AG04450 (cell line): ENCODE results near the gene GPR160. TPM values are rescaled to one million over a fixed set of nuclear protein-coding genes. Genes with fewer than 3 reads are reported as not detected.

Experiments used
- CTCF ChIA-PET: fragments of 300-600, 350-600 bp; formaldehyde crosslinking; extraction: SDS; loops from one replicate; lab custom pipeline; 2022; ENCODE audit warnings: antibody characterized with exemption, inconsistent platforms; lab: Charles Lee
- POLR2A ChIA-PET: fragments of 350-600 bp; formaldehyde crosslinking; extraction: SDS; loops from one replicate; lab custom pipeline; 2021; ENCODE audit warnings: antibody characterized with exemption, inconsistent platforms; lab: Yijun Ruan, JAX
- DNase-seq: peaks from one replicate; pipeline ENCODE4 v3.0.0-alpha.2; 2011; ENCODE audit warnings: low read depth, low spot score
- H3K27ac ChIP-seq: one replicate; pipeline ENCODE4 v1.5.1; 2012; ENCODE audit warnings: low read depth, low read length, control low read depth
- H3K27me3 ChIP-seq: one replicate; pipeline ENCODE4 v1.6.0; 2012; ENCODE audit warnings: low read length; ENCODE audit not compliant: control insufficient read depth, insufficient read depth
- H3K4me3 ChIP-seq: 2 replicates; pipeline ENCODE4 v1.5.1; 2011; ENCODE audit warnings: mild to moderate bottlenecking, low read depth, low read length, control low read depth
- H3K9me3 ChIP-seq: 2 replicates; pipeline ENCODE4 v1.5.1; 2012; ENCODE audit warnings: low read length; ENCODE audit not compliant: control insufficient read depth, insufficient read depth
- polyA plus RNA-seq: library from polyadenylated mRNA; depleted of rRNA; stranded (reverse); fragments of >200 nt; gene quantifications from 2 replicates; pipeline ENCODE4 v1.2.3, GENCODE V29; 2011
- TF ChIP-seq, protein P1 (sequence below): IDR thresholded peaks from 2 replicates; pipeline ENCODE4 v1.5.1; 2011; ENCODE audit warnings: low read depth, low read length, control low read depth, inconsistent platforms

GPR160 gene
- polyA plus RNA-seq, 1 experiment: 0.27 TPM

GRCh38 chr3:170055209-170055608, 17.4 kb downstream of the GPR160 start:
- CTCF ChIA-PET: interaction anchor here (0.8 kb wide), 1 partner anchor 22 kb away, joined by 4 read pairs; no protein-coding TSS in a partner anchor
- TF ChIP-seq, protein P1, sequence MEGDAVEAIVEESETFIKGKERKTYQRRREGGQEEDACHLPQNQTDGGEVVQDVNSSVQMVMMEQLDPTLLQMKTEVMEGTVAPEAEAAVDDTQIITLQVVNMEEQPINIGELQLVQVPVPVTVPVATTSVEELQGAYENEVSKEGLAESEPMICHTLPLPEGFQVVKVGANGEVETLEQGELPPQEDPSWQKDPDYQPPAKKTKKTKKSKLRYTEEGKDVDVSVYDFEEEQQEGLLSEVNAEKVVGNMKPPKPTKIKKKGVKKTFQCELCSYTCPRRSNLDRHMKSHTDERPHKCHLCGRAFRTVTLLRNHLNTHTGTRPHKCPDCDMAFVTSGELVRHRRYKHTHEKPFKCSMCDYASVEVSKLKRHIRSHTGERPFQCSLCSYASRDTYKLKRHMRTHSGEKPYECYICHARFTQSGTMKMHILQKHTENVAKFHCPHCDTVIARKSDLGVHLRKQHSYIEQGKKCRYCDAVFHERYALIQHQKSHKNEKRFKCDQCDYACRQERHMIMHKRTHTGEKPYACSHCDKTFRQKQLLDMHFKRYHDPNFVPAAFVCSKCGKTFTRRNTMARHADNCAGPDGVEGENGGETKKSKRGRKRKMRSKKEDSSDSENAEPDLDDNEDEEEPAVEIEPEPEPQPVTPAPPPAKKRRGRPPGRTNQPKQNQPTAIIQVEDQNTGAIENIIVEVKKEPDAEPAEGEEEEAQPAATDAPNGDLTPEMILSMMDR: no peak
- DNase-seq: no peak
- Histone ChIP-seq H3K27ac (no peak overlapping the region), H3K9me3 (no peaks in the 10 kb centered on the region), H3K27me3 (no peaks in the 10 kb centered on the region), H3K4me3 (no peak overlapping the region)
- POLR2A ChIA-PET: no interaction called here

DNA sequence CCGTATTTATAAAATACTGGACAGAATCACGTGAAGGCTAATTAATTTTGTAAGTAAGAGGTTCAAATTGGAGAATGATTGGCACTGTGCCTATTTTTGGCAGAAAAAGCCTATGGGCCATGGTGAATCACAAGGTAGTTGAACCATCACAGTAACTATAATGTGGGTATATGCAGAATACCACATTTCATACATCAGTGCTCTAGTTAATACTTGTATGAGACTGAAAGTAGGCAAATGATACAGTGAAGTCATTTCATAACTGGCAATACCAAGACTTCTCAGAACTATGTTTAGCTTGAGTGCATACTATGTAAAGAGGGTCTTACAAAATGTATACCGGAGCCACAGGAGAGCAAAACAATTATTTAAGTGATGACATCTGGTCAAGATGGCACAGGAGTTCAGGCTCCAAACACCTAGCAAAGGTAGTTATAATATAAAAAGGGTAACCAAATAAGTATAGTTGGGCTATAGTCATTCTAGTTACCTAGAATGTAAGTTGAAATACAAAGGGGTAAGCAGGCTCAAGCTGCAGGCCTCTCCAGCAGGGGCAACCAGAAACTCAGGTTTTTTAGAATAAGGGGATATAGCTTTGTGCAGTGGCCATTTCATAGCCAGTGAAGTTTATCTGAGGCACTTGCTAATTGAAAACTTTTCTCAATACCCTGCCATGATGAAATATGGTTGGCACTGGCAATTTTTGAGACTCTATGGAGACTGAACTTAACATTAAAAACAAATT, 19.1 kb downstream of the GPR160 start:
- CTCF ChIA-PET: no interaction called here
- Histone ChIP-seq H3K27ac (no peak overlapping the region), H3K27me3 (no peaks in the 10 kb centered on the region), H3K4me3 (no peak overlapping the region), H3K9me3 (no peaks in the 10 kb centered on the region)
- TF ChIP-seq, protein P1: no peak
- no peak for DNase-seq
- POLR2A ChIA-PET: no interaction called here

DNA sequence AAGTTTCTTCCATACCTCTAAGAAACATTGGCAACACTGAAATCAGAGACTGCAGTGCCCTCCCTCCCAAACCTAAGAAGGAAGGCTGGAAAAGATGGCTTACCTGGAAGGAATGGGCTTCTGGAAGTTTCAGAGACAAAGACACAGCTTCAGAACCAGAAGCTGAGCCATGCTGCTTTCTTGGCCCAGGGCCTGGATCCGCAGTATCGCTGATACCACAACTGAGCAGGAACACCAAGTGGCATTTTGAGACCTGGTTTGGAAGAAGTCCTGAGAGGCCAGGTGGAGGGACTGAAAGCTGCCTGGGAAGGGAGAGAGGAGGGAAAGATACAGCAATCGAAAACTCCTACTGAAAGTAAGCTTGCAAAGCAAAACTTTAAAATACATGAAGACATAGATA, 19.8 kb downstream of the GPR160 start:
- Histone ChIP-seq H3K27ac (no peak overlapping the region), H3K4me3 (no peak overlapping the region), H3K27me3 (no peaks in the 10 kb centered on the region), H3K9me3 (no peaks in the 10 kb centered on the region)
- TF ChIP-seq, protein P1: no peak
- no peak for DNase-seq
- CTCF ChIA-PET: interaction anchor here (0.5 kb wide), 1 partner anchor 105 kb away, joined by 3 read pairs; no protein-coding TSS in a partner anchor
- POLR2A ChIA-PET: no interaction called here

GRCh38 chr3:170058127-170058526, 20.3 kb downstream of the GPR160 start:
- no peaks in the 10 kb centered on the region for H3K9me3 ChIP-seq
- DNase-seq: no peak
- TF ChIP-seq, protein P1: no peak
- no peaks in the 10 kb centered on the region for H3K27me3 ChIP-seq
- H3K4me3 ChIP-seq: no peak overlapping the region
- ChIA-PET CTCF (interaction anchor here (0.5 kb wide), 1 partner anchor 104 kb away, joined by 3 read pairs; no protein-coding TSS in a partner anchor), POLR2A (no interaction called here)
- H3K27ac ChIP-seq: no peak overlapping the region

DNA sequence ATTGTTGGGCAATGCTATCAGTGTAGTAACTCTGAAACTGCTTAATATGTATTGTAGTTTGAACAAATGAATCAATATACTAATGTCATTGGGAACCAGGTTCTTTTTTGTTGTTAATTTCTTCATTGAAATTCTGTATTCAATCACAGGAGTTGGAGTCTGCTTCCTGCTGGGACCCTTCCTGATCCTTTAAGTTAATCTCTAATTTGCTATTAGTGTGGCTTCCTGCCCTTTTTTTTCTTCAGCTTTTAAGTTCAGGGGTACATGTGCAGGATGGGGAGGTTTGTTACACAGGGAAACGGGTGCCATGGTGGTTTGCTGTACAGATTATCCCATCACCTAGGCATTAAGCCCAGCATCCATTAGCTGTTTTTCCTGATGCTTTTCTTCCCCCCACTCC, 21.7 kb downstream of the GPR160 start:
- H3K9me3 ChIP-seq: no peaks in the 10 kb centered on the region
- no peak for DNase-seq
- no peak overlapping the region for H3K27ac ChIP-seq
- TF ChIP-seq, protein P1: no peak
- H3K27me3 ChIP-seq: no peaks in the 10 kb centered on the region
- ChIA-PET POLR2A (interaction anchor here (0.6 kb wide), 1 partner anchor 14 kb away, joined by 3 read pairs; no protein-coding TSS in a partner anchor), CTCF (no interaction called here)
- no peak overlapping the region for H3K4me3 ChIP-seq
